SK-N-SH (cell line): ENCODE data around the gene CLDN14.

Experiments used
- CTCF ChIP-seq: fragments of 200-600 bp; sonication (generic); IDR thresholded peaks from 2 replicates; pipeline ENCODE4 v1.6.1; 2017; ENCODE audit warnings: antibody characterized with exemption, mild to moderate bottlenecking, moderate library complexity
- EP300 ChIP-seq, 2 experiments: IDR thresholded peaks; 2 replicates each; pipeline versions ENCODE4 v1.4.0 to v1.6.1; 2012; ENCODE audit warnings: borderline replicate concordance in 1 of 2, low read depth in 1 of 2, low read length in 1 of 2
- EZH2phosphoT487 ChIP-seq: fragments of 200-600 bp; sonication (generic); IDR thresholded peaks from 2 replicates; pipeline ENCODE4 v1.6.1; 2017; ENCODE audit warnings: low read depth, mixed run types, mild to moderate bottlenecking, antibody characterized with exemption, moderate library complexity, borderline replicate concordance
- FOXJ3 ChIP-seq: sonication (generic); formaldehyde crosslinking; IDR thresholded peaks from 2 replicates; pipeline ENCODE4 v1.5.1; 2020; ENCODE audit warnings: mild to moderate bottlenecking, missing genetic modification reagents
- GABPA ChIP-seq: IDR thresholded peaks from 2 replicates; pipeline ENCODE4 v1.4.0; 2012; ENCODE audit warnings: low read depth, mild to moderate bottlenecking
- NFIC ChIP-seq: IDR thresholded peaks from 2 replicates; pipeline ENCODE4 v1.4.0; 2012; ENCODE audit warnings: borderline replicate concordance
- POLR2AphosphoS5 ChIP-seq: IDR thresholded peaks from 2 replicates; pipeline ENCODE4 v1.6.1; 2012; ENCODE audit warnings: low read depth, low read length
- RCOR1 ChIP-seq: fragments of 150-350 bp; IDR thresholded peaks from 2 replicates; pipeline ENCODE4 v1.6.1; 2017; ENCODE audit warnings: antibody characterized with exemption, low read length
- REST ChIP-seq: IDR thresholded peaks from 2 replicates; pipeline ENCODE4 v1.6.1; 2012; ENCODE audit warnings: mild to moderate bottlenecking, low read depth, low read length, moderate library complexity

DNA sequence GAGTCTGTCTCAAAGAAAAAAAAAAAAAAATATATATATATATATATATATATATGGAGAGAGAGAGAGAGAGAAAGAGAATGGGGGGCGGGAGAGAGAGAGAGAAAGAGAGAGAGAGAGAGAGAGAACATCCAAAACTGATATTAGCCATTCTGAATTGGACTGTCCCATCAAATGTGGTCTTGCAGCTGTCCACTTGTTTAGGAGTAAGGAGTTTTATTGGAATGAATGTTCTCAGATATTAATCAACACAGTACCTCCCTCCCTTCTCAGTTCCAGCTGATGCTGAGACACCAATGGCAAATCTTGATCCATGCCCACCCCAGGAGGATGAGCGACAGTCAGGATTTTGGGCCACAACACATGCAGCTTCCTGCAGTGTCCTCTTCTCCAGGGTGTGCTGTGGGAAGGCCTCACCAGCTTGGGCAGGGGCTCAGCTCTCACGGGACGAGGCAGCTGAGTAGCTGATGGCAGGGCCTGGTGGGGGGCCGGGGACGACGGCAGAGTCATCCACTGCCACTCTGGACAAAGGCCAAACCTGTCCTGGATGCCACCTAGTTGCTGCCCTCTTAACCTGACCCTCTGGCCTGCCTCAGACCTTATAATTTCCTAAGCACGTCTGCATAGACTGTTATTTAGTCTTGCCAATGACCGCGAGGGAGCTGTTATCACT, 9.3 kb upstream of the CLDN14 start:
- TF ChIP-seq EZH2phosphoT487 (no peak), REST (no peak), CTCF (no peak), POLR2AphosphoS5 (no peak), GABPA (no peak), NFIC (no peak), RCOR1 (no peak), FOXJ3 (CRISPR knock-in tag) (no peak), EP300 (IDR thresholded peaks at IDR 0.05; ENCODE audit: borderline replicate concordance in 1 of 2, low read depth in 1 of 2, low read length in 1 of 2) (no peak)
